ENCODE results near the gene TMEM150C.

GRCh38 chr4:82480771-82481505 lies 80.8 kb downstream of the TMEM150C start:
- no peak for TF ChIP-seq ZNF512 (CRISPR knock-in tag; IDR thresholded peaks at IDR 0.05; ENCODE audit: borderline replicate concordance)
- no peak for TF ChIP-seq RELA (CRISPR knock-in tag; IDR thresholded peaks at IDR 0.05; ENCODE audit: borderline replicate concordance)
- no peak for TF ChIP-seq ATF1 (CRISPR knock-in tag; IDR thresholded peaks at IDR 0.05)
- TF ChIP-seq USF2 (CRISPR knock-in tag; IDR thresholded peaks at IDR 0.05), result no peak
- no peak for TF ChIP-seq ZBTB21 (CRISPR knock-in tag; IDR thresholded peaks at IDR 0.05; ENCODE audit: borderline replicate concordance)
- no peak for TF ChIP-seq SP1 (CRISPR knock-in tag; conservative IDR thresholded peaks at IDR 0.05)

Measured in WTC11 (cell line).